SH-SY5Y (cell line): ENCODE measurements around the gene MATN3.

Source experiments
- GATA2 ChIP-seq: IDR thresholded peaks from 2 replicates; pipeline ENCODE4 v1.6.1; 2011; ENCODE audit warnings: mild to moderate bottlenecking, low read depth, low read length
- GATA3 ChIP-seq: IDR thresholded peaks from 2 replicates; pipeline ENCODE4 v1.6.1; 2011; ENCODE audit warnings: low read depth, mild to moderate bottlenecking, low read length, moderate library complexity

- TF ChIP-seq GATA2 (no peak), GATA3 (no peak)
Observed at GRCh38 chr2:20025065-20025786, 12.8 kb upstream of the MATN3 start.
